HepG2 (cell line): ENCODE data around the gene NOSIP. TPM values are rescaled to one million over a fixed set of nuclear protein-coding genes. Genes with fewer than 3 reads are reported as not detected.

Experiments used
- ATAC-seq: fragments of 200-7000 bp; cut with Tn5 transposase; 3 replicates; pipeline ENCODE4 v1.9.1; 2020; ENCODE audit warnings: mild to moderate bottlenecking, moderate library complexity
- BruUV-seq: library from RNA; stranded (reverse); fragments of 400-500 nt; replicated peaks from 2 replicates; lab custom pipeline; 2021; lab: Mats Ljungman, UMichigan
- CTCF ChIA-PET: fragments of 300-600 bp; formaldehyde crosslinking; extraction: SDS; loops from one replicate; lab custom pipeline; 2021; ENCODE audit warnings: low total read pairs, inconsistent platforms, low intra/inter-chr PET ratio; lab: Yijun Ruan, JAX
- POLR2A ChIA-PET: fragments of 350-600 bp; sonication (Branson Sonifier 250); formaldehyde crosslinking; loops from one replicate; lab custom pipeline; 2020; ENCODE audit warnings: antibody characterized with exemption, inconsistent platforms; lab: Yijun Ruan, JAX
- DNase-seq: peaks from one replicate; pipeline ENCODE4 v3.0.0-alpha.2; 2015; ENCODE audit warnings: low spot score
- FAIRE-seq: peaks from 3 replicates; lab custom pipeline; 2011; peaks lifted over from hg19 to GRCh38; lab: Jason Lieb, UNC
- H2AFZ ChIP-seq: one replicate; pipeline ENCODE4 v1.6.1; 2011; ENCODE audit warnings: low read length, inconsistent platforms
- H3K27ac ChIP-seq: fragments of 300-600 bp; 3 replicates; pipeline ENCODE4 v1.8.0; 2011; ENCODE audit warnings: mixed run types, mild to moderate bottlenecking, mixed read lengths, low read length, inconsistent platforms; ENCODE audit not compliant: insufficient read depth; ENCODE audit errors: extremely low read length
- H3K27me3 ChIP-seq, 2 experiments: fragments of 200-600 bp in 1 of 2; 2 replicates in 1 of 2; 3 replicates in 1 of 2; pipeline versions ENCODE4 v1.6.0 to v1.8.0; 2011; ENCODE audit warnings: low read length in 2 of 2, mild to moderate bottlenecking in 2 of 2, moderate library complexity in 2 of 2, inconsistent platforms in 1 of 2; ENCODE audit not compliant: insufficient read depth in 2 of 2, control insufficient read depth in 1 of 2
- H3K36me3 ChIP-seq, 2 experiments: fragments of 200-600 bp in 1 of 2; replicated peaks in 1 of 2; 2 replicates in 1 of 2; 3 replicates in 1 of 2; pipeline versions ENCODE4 v1.5.1 to v1.8.0; 2011; ENCODE audit warnings: low read length in 2 of 2, inconsistent platforms in 1 of 2; ENCODE audit not compliant: insufficient read depth in 2 of 2, control insufficient read depth in 1 of 2
- H3K4me1 ChIP-seq: 2 replicates; pipeline ENCODE4 v1.5.1; 2012; ENCODE audit warnings: low read length, inconsistent platforms; ENCODE audit not compliant: insufficient read depth
- H3K4me2 ChIP-seq: 2 replicates; pipeline ENCODE4 v1.6.0; 2011; ENCODE audit warnings: low read depth, low read length, inconsistent platforms
- H3K4me3 ChIP-seq, 3 experiments: fragments of 200-600 bp in 1 of 3; sonication (generic), shearing (Covaris generic) in 1 of 3; replicated peaks in 1 of 3; 2 replicates each; pipeline ENCODE4 v1.5.1; 2011 to 2016; ENCODE audit warnings: low read length in 3 of 3, inconsistent platforms in 2 of 3, low read depth in 2 of 3, mild to moderate bottlenecking in 2 of 3, control low read depth in 1 of 3, mixed read lengths in 1 of 3; ENCODE audit not compliant: insufficient read depth in 1 of 3
- H3K79me2 ChIP-seq: one replicate; pipeline ENCODE4 v1.6.1; 2011; ENCODE audit warnings: low read length, inconsistent platforms; ENCODE audit not compliant: insufficient read depth
- H3K9ac ChIP-seq: 2 replicates; pipeline ENCODE4 v1.6.0; 2011; ENCODE audit warnings: mild to moderate bottlenecking, low read depth, low read length, inconsistent platforms; ENCODE audit not compliant: insufficient read depth
- H3K9me3 ChIP-seq: 2 replicates; pipeline ENCODE4 v1.5.1; 2012; ENCODE audit warnings: mild to moderate bottlenecking, low read length
- H4K20me1 ChIP-seq: 2 replicates; pipeline ENCODE4 v1.6.0; 2011; ENCODE audit warnings: inconsistent platforms, mild to moderate bottlenecking, low read length, moderate library complexity; ENCODE audit not compliant: insufficient read depth
- GTF2F1 ChIP-seq: fragments of 150-350 bp; IDR thresholded peaks from 2 replicates; pipeline ENCODE4 v1.6.1; 2014; ENCODE audit warnings: low read length
- MAFF ChIP-seq: IDR thresholded peaks from 2 replicates; pipeline ENCODE4 v1.6.1; 2011; ENCODE audit warnings: low read depth, low read length, improper control_type of control experiment
- MAFK ChIP-seq, 2 experiments: IDR thresholded peaks in 1 of 2; conservative IDR thresholded peaks in 1 of 2; 2 replicates each; pipeline ENCODE4 v1.6.1; 2011; ENCODE audit warnings: improper control_type of control experiment in 2 of 2, low read length in 2 of 2
- WGBS: methylation state at CpG from one replicate; pipeline ENCODE4 v1.1.6; 2017; ENCODE audit warnings: low lambda C conversion rate; 5-methylcytosine and 5-hydroxymethylcytosine counted together
- in situ Hi-C: cut with HindIII; loops from 2 replicates; pipeline ENCODE4 v1.10.0; 2017; ENCODE audit warnings: low pct_unique_long_range_greater_than_20kb; ENCODE audit not compliant: extremely low pct_ligation_motif_present
- intact Hi-C: fragments of 100-400 bp; cut with micrococcal nuclease; formaldehyde crosslinking; loops from one replicate; pipeline ENCODE4 v1.10.0; 2022; ENCODE audit not compliant: unreplicated experiment
- polyA plus RNA-seq, 8 experiments: library from polyadenylated mRNA; depleted of rRNA in 3 of 8; stranded (reverse) in 7 of 8; unstranded in 1 of 8; fragments of >200 nt; fragmentation: Illumina TruSeq in 4 of 8; extraction: Trizol in 4 of 8; gene quantifications; 2 replicates each; pipeline versions ENCODE4 v1.2.1 to v1.2.3, GENCODE V29; 2011 to 2016; ENCODE audit warnings: low read depth in 4 of 8, missing spikeins in 1 of 8, mixed read lengths in 1 of 8; ENCODE audit not compliant: insufficient read depth in 1 of 8
- total RNA-seq, 5 experiments: library from RNA; depleted of rRNA; stranded (reverse); fragments of >200 nt; fragmentation: Illumina TruSeq; extraction: Trizol; gene quantifications; 2 replicates each; pipeline ENCODE4 v1.2.3, GENCODE V29; 2016; ENCODE audit warnings: low read depth in 1 of 5
- TF ChIP-seq, protein P1 (sequence below): sonication (generic); formaldehyde crosslinking; IDR thresholded peaks from 2 replicates; pipeline ENCODE4 v1.4.0; 2020; ENCODE audit warnings: mild to moderate bottlenecking, missing genetic modification reagents

The NOSIP gene
- total and polyA plus RNA-seq, 2 of the 13 experiments (the other 11 are each of a cell fraction or from before 2014, with no cell fraction given), result 54.3 to 78.0 TPM

DNA sequence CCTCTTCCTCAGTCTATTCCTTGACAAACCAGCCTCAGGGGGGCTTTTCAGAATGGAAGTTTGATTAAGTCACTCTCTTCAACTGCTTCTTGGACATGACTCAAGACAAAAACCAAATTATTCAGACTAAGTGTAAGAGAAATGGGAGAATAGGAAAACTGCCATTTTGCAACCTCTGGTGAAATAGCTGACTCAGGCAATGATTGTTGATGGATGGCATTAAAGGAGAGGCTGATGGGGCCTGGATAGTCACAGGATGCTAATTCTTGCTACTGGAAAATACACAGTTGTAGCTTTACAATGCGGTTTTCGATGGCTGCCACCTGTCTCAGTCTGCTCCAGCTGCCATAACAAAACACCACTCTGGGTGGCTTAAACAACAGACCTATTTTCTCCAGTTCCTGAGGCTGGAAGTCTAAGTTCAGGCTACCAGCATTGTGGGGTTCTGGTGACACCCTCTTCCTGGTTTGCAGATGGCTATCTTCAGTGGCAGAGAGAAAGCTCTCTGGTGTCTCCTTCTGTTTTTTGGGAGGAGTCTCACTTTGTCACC lies 6.1 kb downstream of the NOSIP start:
- Histone ChIP-seq H3K36me3 (peaks cover 3 to 19% of the 10 kb centered on the region in 2 experiments; a peak in 2 of 5 replicates), H3K27me3 (no peaks in the 10 kb centered on the region), H3K79me2 (peaks cover 41% of the 10 kb centered on the region), H4K20me1 (0 out of 2 replicates have a peak, but pooled peaks cover 4% of the 10 kb centered on the region), H3K4me1 (peaks cover 34% of the 10 kb centered on the region), H2AFZ (no peak overlapping the region), H3K4me2 (no peak overlapping the region), H3K9me3 (no peaks in the 10 kb centered on the region), H3K4me3 (no peak overlapping the region), H3K27ac (no peak overlapping the region), H3K9ac (no peak overlapping the region)
- ATAC-seq, result no peak
- intact Hi-C loops (no loop called here), in situ Hi-C loops (loop anchor here (5.0 kb wide), 1 partner anchor 77 kb away; the partner anchor contains the start of gene RPS11)
- CTCF ChIA-PET, result no interaction called here
- POLR2A ChIA-PET, result interaction anchor here (0.7 kb wide), 1 partner anchor 85 kb away, joined by 4 read pairs; no protein-coding TSS in a partner anchor
- TF ChIP-seq, protein P1, sequence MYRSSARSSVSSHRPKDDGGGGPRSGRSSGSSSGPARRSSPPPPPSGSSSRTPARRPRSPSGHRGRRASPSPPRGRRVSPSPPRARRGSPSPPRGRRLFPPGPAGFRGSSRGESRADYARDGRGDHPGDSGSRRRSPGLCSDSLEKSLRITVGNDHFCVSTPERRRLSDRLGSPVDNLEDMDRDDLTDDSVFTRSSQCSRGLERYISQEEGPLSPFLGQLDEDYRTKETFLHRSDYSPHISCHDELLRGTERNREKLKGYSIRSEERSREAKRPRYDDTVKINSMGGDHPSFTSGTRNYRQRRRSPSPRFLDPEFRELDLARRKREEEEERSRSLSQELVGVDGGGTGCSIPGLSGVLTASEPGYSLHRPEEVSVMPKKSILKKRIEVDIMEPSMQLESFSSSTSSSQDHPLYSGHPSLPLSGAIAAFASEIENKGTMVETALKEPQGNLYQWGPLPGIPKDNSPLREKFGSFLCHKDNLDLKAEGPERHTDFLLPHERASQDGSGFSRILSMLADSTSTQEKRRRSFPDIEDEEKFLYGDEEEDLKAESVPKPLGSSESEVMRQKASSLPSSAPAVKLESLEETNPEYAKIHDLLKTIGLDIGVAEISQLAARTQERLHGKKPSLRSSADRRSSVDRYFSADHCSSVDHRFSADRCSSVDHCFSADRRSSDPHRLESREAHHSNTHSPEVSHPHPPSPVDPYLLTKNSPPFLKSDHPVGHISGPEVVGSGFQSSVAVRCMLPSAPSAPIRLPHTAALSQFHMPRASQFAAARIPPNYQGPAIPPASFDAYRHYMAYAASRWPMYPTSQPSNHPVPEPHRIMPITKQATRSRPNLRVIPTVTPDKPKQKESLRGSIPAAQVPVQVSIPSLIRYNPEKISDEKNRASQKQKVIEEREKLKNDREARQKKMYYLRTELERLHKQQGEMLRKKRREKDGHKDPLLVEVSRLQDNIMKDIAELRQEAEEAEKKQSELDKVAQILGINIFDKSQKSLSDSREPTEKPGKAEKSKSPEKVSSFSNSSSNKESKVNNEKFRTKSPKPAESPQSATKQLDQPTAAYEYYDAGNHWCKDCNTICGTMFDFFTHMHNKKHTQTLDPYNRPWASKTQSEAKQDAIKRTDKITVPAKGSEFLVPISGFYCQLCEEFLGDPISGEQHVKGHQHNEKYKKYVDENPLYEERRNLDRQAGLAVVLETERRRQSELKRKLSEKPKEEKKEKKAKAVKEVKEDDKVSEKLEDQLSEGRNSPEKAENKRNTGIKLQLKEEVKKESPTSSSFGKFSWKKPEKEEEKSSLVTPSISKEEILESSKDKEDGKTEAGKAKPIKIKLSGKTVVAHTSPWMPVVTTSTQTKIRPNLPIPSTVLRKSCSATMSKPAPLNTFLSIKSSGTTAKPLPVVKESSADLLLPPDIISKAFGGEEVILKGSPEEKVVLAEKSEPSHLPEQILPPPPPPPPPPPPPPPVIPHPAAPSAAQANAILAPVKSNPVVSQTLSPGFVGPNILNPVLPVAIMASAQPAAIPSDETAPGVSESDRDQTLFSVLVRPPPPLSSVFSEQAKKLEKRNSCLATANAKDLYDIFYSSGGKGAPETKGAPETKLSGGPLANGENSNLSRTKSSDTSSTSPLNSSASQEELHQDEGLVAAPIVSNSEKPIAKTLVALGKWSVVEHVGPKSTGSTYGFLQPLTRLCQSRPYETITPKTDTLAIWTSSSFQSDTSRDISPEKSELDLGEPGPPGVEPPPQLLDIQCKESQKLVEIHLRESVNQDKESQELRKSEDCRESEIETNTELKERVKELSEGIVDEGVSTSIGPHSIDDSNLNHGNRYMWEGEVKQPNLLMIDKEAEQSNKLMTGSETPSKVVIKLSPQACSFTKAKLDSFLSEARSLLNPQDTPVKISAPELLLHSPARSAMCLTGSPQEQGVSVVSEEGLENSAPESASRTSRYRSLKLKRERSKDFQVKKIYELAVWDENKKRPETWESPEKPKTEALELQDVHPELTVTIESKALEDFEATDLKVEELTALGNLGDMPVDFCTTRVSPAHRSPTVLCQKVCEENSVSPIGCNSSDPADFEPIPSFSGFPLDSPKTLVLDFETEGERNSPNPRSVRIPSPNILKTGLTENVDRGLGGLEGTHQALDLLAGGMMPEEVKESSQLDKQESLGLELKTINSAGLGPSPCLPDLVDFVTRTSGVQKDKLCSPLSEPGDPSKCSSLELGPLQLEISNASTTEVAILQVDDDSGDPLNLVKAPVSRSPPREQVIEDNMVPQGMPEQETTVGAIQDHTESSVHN (CRISPR knock-in tag), result no peak
- TF ChIP-seq MAFK (conservative IDR thresholded peaks at IDR 0.05 in 1 of 2, IDR thresholded peaks at IDR 0.05 in 1 of 2; ENCODE audit: low read length in 2 of 2) (peak; percentile 72 to 88), GTF2F1 (no peak), MAFF (peak; percentile 84)
- BruUV-seq, result no TSS peak
- no peak for DNase-seq
- no peak for FAIRE-seq
- 100% methylated on average over 2 of the region's 2 CpGs for WGBS
